ENCODE results near the gene CD55.

The CD55 gene

DNA sequence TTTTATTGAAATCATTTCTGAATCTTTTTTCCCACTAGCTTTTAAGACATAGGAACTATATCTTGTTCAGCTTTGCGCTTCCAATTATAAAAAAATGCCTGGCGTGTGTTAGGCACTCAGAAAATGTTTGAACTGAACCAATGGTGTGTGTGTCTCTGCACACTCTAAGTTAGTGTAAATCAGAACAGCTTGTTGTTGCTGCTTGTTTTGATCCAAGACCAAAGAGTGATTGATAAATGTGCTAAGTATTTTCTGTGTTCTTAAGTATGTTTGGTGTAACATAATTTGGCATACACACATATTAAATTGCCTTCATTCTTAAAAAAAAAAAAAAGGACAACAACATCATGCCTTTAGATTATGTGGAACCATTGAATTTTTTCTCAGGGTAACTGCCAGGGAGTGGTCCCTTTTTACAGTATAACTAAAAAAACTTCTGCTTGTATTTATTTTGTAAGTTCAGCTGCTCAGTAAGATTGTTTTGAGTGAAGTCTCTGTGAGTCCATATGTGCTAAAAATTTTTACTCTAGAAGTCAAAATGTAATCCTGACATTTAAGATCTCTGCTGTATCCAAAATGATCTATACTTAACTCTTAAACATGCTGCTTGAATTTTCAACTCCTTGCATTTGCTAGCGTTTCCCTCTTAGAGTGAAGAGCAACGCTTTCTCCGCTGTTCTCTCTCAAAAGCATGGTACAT, 8.7 kb downstream of the CD55 start:
- Histone ChIP-seq H3K9me3 (ENCODE audit: control insufficient read depth in 2 of 2, low read length in 2 of 2) (no peaks in the 10 kb centered on the region), H3K4me3 (ENCODE audit: low read length in 2 of 2) (no peak overlapping the region), H3K27me3 (ENCODE audit: control insufficient read depth in 1 of 2, insufficient read depth in 2 of 2, low read length in 2 of 2) (no peaks in the 10 kb centered on the region), H3K4me1 (ENCODE audit: control insufficient read depth, insufficient read depth, low read length) (no peaks in the 10 kb centered on the region), H3K36me3 (ENCODE audit: control insufficient read depth in 2 of 2, insufficient read depth in 2 of 2, low read length in 2 of 2) (peaks cover 29 to 41% of the 10 kb centered on the region in 2 donors), H3K27ac (ENCODE audit: low read length) (no peak overlapping the region), H3K9ac (ENCODE audit: low read length in 2 of 2) (no peak overlapping the region)

DNA sequence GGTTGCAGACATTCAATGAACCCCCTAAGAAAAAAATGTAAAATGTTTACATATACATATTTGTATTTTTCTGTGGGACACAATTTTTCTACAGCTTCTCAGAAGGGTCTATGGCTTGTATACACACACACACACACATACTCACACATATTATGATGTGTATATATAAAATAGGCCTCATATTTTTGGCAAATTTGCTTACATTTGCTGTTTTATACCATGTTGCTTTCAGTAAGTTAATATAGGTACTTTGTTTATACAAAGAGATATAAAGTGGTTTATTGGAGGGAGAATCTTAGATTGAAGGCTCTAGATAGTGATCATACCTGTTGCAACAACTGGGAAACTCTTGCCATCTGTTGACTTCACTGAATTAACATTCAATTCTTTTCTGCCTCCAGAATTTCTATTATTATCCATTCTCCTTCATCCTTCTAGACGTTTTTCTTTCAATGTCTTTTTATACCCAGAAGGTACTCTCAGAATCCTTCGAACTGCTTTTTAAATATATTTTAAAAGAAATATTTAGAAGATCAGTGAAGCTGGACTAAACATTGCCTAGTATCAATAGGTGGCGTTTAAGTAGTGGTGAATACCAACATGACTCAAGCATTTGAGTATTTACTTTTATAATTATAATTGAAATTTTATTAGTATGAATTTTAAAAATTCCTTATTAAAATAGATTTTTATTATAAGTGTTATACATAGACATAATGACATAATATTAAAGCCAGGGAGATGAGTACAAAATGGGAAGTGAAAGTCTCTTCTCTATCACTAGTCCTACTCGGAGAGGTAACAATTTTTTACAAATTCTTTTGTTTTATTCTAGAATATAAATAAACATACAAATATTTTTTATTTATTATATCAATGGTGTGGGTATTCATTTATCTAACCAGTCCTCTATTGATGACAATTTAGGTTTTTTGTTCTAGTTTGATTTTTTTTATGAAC, 10.2 kb downstream of the CD55 start:
- no peak overlapping the region for H3K9ac ChIP-seq (ENCODE audit: low read length in 2 of 2)
- H3K9me3 ChIP-seq (ENCODE audit: control insufficient read depth in 2 of 2, low read length in 2 of 2), result no peaks in the 10 kb centered on the region
- H3K27ac ChIP-seq (ENCODE audit: low read length), result no peak overlapping the region
- H3K27me3 ChIP-seq (ENCODE audit: control insufficient read depth in 1 of 2, insufficient read depth in 2 of 2, low read length in 2 of 2), result no peaks in the 10 kb centered on the region
- H3K4me1 ChIP-seq (ENCODE audit: control insufficient read depth, insufficient read depth, low read length), result no peaks in the 10 kb centered on the region
- H3K36me3 ChIP-seq (ENCODE audit: control insufficient read depth in 2 of 2, insufficient read depth in 2 of 2, low read length in 2 of 2), result peaks cover 26 to 34% of the 10 kb centered on the region in 2 donors
- H3K4me3 ChIP-seq (ENCODE audit: low read length in 2 of 2), result no peak overlapping the region

DNA sequence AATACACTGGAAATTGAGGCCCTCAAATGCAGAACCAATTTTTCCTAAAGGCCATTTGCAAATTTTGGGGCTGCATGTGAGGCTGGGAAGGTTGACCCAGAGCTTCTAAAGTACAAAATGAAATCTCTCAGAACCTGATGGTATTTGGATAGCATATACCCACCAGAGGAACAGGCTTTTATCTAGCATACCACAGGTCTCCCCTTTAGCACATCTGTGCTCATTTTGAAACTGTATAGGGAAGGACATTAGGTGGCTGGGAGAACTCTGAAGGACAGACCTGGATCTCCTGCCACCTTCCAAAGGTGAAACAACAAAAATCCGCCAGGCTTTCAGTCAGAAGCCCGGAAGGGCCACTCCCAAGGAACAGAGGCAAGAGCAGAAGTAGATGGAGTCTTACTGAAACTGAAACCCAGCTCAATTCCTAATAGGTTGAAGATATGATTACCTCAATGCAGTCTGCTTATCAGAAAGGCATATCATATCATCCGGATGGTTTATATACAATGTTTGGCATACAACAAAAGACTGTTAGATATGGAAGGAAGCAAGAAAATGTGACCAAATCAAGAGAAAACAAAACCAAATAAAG, 11.6 kb downstream of the CD55 start:
- Histone ChIP-seq H3K4me1 (ENCODE audit: control insufficient read depth, insufficient read depth, low read length) (no peaks in the 10 kb centered on the region), H3K9me3 (ENCODE audit: control insufficient read depth in 2 of 2, low read length in 2 of 2) (no peaks in the 10 kb centered on the region), H3K9ac (ENCODE audit: low read length in 2 of 2) (no peak overlapping the region), H3K36me3 (ENCODE audit: control insufficient read depth in 2 of 2, insufficient read depth in 2 of 2, low read length in 2 of 2) (peaks cover 20 to 27% of the 10 kb centered on the region in 2 donors), H3K4me3 (ENCODE audit: low read length in 2 of 2) (no peak overlapping the region), H3K27me3 (ENCODE audit: control insufficient read depth in 1 of 2, insufficient read depth in 2 of 2, low read length in 2 of 2) (no peaks in the 10 kb centered on the region), H3K27ac (ENCODE audit: low read length) (no peak overlapping the region)

DNA sequence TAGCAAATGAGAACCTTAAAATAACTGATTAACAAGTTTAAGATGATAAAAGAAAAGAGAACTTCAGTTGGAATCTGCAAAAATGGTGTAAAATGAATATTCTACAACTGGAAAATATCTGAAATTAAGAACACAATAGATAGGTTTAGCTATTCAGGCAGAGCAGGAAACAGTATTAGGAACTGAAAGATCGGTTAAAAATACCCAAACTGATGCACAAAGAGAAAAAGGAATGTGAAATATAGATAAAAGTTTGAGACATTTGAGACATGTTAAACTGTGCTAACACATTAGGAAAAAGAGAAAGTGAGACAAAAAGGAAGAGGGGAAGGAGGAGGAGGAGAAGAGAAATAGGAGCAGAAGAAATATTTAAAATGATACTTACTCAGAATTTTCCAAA, 12.1 kb downstream of the CD55 start:
- no peak overlapping the region for H3K9ac ChIP-seq (ENCODE audit: low read length in 2 of 2)
- H3K36me3 ChIP-seq (ENCODE audit: control insufficient read depth in 2 of 2, insufficient read depth in 2 of 2, low read length in 2 of 2), result peaks cover 15 to 22% of the 10 kb centered on the region in 2 donors
- H3K9me3 ChIP-seq (ENCODE audit: control insufficient read depth in 2 of 2, low read length in 2 of 2), result no peaks in the 10 kb centered on the region
- H3K27ac ChIP-seq (ENCODE audit: low read length), result no peak overlapping the region
- H3K4me3 ChIP-seq (ENCODE audit: low read length in 2 of 2), result no peak overlapping the region
- no peaks in the 10 kb centered on the region for H3K27me3 ChIP-seq (ENCODE audit: control insufficient read depth in 1 of 2, insufficient read depth in 2 of 2, low read length in 2 of 2)
- no peaks in the 10 kb centered on the region for H3K4me1 ChIP-seq (ENCODE audit: control insufficient read depth, insufficient read depth, low read length)

- Histone ChIP-seq H3K36me3 (ENCODE audit: control insufficient read depth in 2 of 2, insufficient read depth in 2 of 2, low read length in 2 of 2) (peaks cover 11 to 15% of the 10 kb centered on the region in 2 donors), H3K4me3 (ENCODE audit: low read length in 2 of 2) (no peak overlapping the region), H3K4me1 (ENCODE audit: control insufficient read depth, insufficient read depth, low read length) (no peaks in the 10 kb centered on the region), H3K9ac (ENCODE audit: low read length in 2 of 2) (no peak overlapping the region), H3K9me3 (ENCODE audit: control insufficient read depth in 2 of 2, low read length in 2 of 2) (no peaks in the 10 kb centered on the region), H3K27ac (ENCODE audit: low read length) (no peak overlapping the region), H3K27me3 (ENCODE audit: control insufficient read depth in 1 of 2, insufficient read depth in 2 of 2, low read length in 2 of 2) (no peaks in the 10 kb centered on the region)
Observed at GRCh38 chr1:207334337-207334736, 12.9 kb downstream of the CD55 start.

DNA sequence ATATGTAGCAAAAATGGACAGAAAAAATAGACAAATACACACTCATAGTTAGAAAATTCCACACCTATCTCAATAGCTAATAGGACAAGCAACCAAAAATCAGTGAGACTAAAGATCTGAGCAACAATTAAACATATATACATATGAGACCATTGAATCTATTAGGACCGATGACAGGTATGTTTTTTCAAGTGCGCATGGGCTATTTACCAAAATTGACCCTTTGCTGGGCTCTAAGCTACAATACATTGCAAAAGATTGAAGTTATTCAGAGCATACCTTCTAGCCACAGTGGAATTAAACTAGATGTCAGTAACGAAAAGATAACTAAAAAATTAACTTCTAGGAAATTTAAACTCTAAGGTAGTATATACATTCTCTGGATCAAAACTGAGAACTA, 13.7 kb downstream of the CD55 start:
- Histone ChIP-seq H3K9ac (ENCODE audit: low read length in 2 of 2) (no peak overlapping the region), H3K27me3 (ENCODE audit: control insufficient read depth in 1 of 2, insufficient read depth in 2 of 2, low read length in 2 of 2) (no peaks in the 10 kb centered on the region), H3K9me3 (ENCODE audit: control insufficient read depth in 2 of 2, low read length in 2 of 2) (no peaks in the 10 kb centered on the region), H3K4me3 (ENCODE audit: low read length in 2 of 2) (no peak overlapping the region), H3K4me1 (ENCODE audit: control insufficient read depth, insufficient read depth, low read length) (no peaks in the 10 kb centered on the region), H3K36me3 (ENCODE audit: control insufficient read depth in 2 of 2, insufficient read depth in 2 of 2, low read length in 2 of 2) (peaks cover 11 to 16% of the 10 kb centered on the region in 2 donors), H3K27ac (ENCODE audit: low read length) (no peak overlapping the region)

GRCh38 chr1:207335695-207336363, 14.4 kb downstream of the CD55 start:
- H3K36me3 ChIP-seq (ENCODE audit: control insufficient read depth in 2 of 2, insufficient read depth in 2 of 2, low read length in 2 of 2), result peaks cover 13 to 16% of the 10 kb centered on the region in 2 donors

GRCh38 chr1:207336559-207337467, 15.3 kb downstream of the CD55 start:
- Histone ChIP-seq H3K4me1 (ENCODE audit: control insufficient read depth, insufficient read depth, low read length) (no peaks in the 10 kb centered on the region), H3K27me3 (ENCODE audit: control insufficient read depth in 1 of 2, insufficient read depth in 2 of 2, low read length in 2 of 2) (no peaks in the 10 kb centered on the region), H3K4me3 (ENCODE audit: low read length in 2 of 2) (no peak overlapping the region), H3K9me3 (ENCODE audit: control insufficient read depth in 2 of 2, low read length in 2 of 2) (no peaks in the 10 kb centered on the region), H3K27ac (ENCODE audit: low read length) (no peak overlapping the region), H3K9ac (ENCODE audit: low read length in 2 of 2) (no peak overlapping the region), H3K36me3 (ENCODE audit: control insufficient read depth in 2 of 2, insufficient read depth in 2 of 2, low read length in 2 of 2) (peaks cover 11 to 13% of the 10 kb centered on the region in 2 donors)

More at GRCh38 chr1:207335695-207336363, 14.4 kb downstream of the CD55 start:
- Histone ChIP-seq H3K9ac (ENCODE audit: low read length in 2 of 2) (no peak overlapping the region), H3K4me3 (ENCODE audit: low read length in 2 of 2) (no peak overlapping the region), H3K4me1 (ENCODE audit: control insufficient read depth, insufficient read depth, low read length) (no peaks in the 10 kb centered on the region), H3K9me3 (ENCODE audit: control insufficient read depth in 2 of 2, low read length in 2 of 2) (no peaks in the 10 kb centered on the region), H3K27ac (ENCODE audit: low read length) (no peak overlapping the region), H3K27me3 (ENCODE audit: control insufficient read depth in 1 of 2, insufficient read depth in 2 of 2, low read length in 2 of 2) (no peaks in the 10 kb centered on the region)

GRCh38 chr1:207342332-207342731, 20.9 kb downstream of the CD55 start:
- Histone ChIP-seq H3K36me3 (ENCODE audit: control insufficient read depth in 2 of 2, insufficient read depth in 2 of 2, low read length in 2 of 2) (peaks cover 6 to 7% of the 10 kb centered on the region in 2 donors), H3K4me1 (ENCODE audit: control insufficient read depth, insufficient read depth, low read length) (no peaks in the 10 kb centered on the region), H3K27ac (ENCODE audit: low read length) (no peak overlapping the region), H3K27me3 (ENCODE audit: control insufficient read depth in 1 of 2, insufficient read depth in 2 of 2, low read length in 2 of 2) (no peaks in the 10 kb centered on the region), H3K9ac (ENCODE audit: low read length in 2 of 2) (no peak overlapping the region), H3K4me3 (ENCODE audit: low read length in 2 of 2) (no peak overlapping the region), H3K9me3 (ENCODE audit: control insufficient read depth in 2 of 2, low read length in 2 of 2) (no peaks in the 10 kb centered on the region)

Measured in stomach smooth muscle (tissue), 2 donors.